Measurements from ENCODE around the gene KCNJ3.
"Not testable (repeated sequence)": the region's sequence is repeated elsewhere in the genome, so short reads cannot be mapped to it uniquely, and the experiment has no call there.

Gene KCNJ3

GRCh38 chr2:154849482-154849881 lies 151.0 kb downstream of the KCNJ3 start:
- no peak for DNase-seq

- no peak for DNase-seq
These were observed 152.0 kb downstream of the KCNJ3 start for GRCh38 chr2:154850532-154850931.

GRCh38 chr2:154855138-154855537 lies 156.6 kb downstream of the KCNJ3 start:
- no peak for DNase-seq

- not testable (repeated sequence) for DNase-seq
These were observed 168.7 kb downstream of the KCNJ3 start for GRCh38 chr2:154867151-154867550.

GRCh38 chr2:154875999-154876398 lies 177.5 kb downstream of the KCNJ3 start:
- DNase-seq, result no peak

GRCh38 chr2:154882725-154883124 lies 184.2 kb downstream of the KCNJ3 start:
- no peak for DNase-seq

- no peak for DNase-seq
These were observed 187.8 kb downstream of the KCNJ3 start for GRCh38 chr2:154886316-154886715.

GRCh38 chr2:154898269-154898668 lies 199.8 kb downstream of the KCNJ3 start:
- no peak for DNase-seq

GRCh38 chr2:154901063-154901462 lies 202.6 kb downstream of the KCNJ3 start:
- DNase-seq, result no peak

Data from NCI-H82 (cell line).